ENCODE data around the gene FADS1. TPM values are rescaled to one million over a fixed set of nuclear protein-coding genes. Genes with fewer than 3 reads are reported as not detected.

The FADS1 gene
- total RNA-seq, 1 experiment from 2014 or later: 45.9 TPM

DNA sequence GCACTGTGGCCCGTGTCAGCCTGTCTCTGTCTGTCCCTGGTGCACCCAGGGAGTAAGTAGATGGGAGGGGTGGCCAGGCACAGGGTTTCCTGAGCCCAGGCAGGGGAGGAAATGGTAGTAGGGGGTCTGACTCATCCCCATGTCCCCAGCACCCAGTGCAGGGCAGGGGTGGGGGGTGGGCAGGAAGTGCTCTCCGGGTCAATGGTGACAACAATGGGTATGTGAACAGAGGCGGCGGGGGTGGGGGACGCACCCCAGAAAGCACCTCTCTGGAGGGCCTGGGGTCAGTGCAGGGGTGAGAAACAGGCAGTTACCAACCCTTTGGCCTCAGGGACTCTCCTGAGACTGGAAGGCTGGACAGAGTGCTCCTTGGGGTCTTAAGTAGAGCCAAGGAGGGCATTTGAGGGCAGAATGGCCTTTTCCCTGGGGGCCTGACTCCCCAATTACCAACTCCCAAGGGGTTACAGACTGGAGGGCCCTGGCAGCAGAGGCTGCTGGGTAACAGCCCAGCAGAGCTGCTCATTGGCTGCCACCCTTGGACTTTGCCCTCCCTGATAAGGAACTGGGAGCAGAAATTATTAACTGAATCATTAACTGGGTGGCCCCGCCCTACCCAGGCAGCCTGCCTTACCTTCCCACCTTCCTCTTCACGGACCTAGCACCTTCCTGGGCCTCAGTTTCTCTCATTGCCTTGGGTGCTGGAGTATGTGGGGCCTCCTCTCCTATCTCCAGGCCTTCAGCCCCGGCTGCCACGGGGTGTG is 60.2 kb downstream of the FADS1 start:
- in situ Hi-C loops (cut with HindIII; ENCODE audit: low pct_unique_long_range_greater_than_20kb, low sequenced_read_pairs): no loop called here
- DNase-seq (ENCODE audit: low read depth, low spot score): no peak

GRCh38 chr11:61756147-61756451 is 60.7 kb downstream of the FADS1 start:
- in situ Hi-C loops (cut with HindIII; ENCODE audit: low pct_unique_long_range_greater_than_20kb, low sequenced_read_pairs): no loop called here

DNA sequence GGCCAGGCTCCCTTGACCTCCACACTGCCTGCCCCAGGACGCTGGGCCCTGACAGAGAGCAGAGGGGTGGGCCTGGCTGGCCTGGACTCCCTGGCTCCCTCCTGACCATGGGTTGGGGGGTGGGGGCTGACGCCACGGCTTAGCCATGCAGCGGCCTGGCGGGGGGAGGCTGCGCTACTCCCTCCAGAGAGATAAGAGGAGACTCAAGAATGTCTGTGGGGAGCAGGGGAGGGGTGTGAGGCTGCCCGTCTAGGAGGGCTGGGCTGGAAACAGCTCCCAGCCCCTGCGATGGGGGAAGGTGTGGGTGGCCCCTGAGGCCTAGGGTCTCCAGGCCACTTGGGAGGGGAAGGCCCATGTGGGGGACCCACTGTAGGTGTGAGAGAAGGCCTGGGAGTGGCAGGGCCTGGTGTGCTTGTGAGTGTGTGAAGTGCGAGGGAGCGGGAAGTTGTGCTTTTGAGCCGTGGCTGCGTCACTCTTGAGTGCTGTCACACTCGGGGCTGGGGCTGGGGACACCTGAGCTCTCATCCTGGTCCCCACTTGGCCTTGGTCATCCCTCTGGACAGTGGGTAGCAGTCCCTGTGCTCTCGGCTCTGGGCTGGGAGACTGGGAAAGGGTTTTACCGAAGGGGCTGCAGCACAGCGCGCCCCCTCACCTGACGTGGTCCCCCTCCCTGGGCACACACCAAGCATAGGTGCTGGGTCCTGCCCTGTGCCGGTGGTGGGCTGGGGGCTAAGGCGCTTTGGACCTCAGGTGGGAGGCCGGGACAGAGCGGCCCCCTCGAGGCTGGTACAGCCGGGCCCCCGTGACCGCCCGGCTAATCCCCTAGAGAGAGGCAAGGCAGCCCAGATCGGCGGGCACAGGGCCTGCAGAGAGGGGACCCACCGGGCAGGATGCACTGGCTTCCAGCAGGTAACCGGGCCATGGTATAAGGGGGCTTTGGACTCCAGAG is 62.0 kb downstream of the FADS1 start:
- DNase-seq (ENCODE audit: low read depth, low spot score): no peak
- in situ Hi-C loops (cut with HindIII; ENCODE audit: low pct_unique_long_range_greater_than_20kb, low sequenced_read_pairs): no loop called here

More at GRCh38 chr11:61756147-61756451, 60.7 kb downstream of the FADS1 start:
- no peak for DNase-seq (ENCODE audit: low read depth, low spot score)

- in situ Hi-C loops (cut with HindIII; ENCODE audit: low pct_unique_long_range_greater_than_20kb, low sequenced_read_pairs): no loop called here
- no peak for DNase-seq (ENCODE audit: low read depth, low spot score)
These were observed 63.1 kb downstream of the FADS1 start for GRCh38 chr11:61753672-61754071.

DNA sequence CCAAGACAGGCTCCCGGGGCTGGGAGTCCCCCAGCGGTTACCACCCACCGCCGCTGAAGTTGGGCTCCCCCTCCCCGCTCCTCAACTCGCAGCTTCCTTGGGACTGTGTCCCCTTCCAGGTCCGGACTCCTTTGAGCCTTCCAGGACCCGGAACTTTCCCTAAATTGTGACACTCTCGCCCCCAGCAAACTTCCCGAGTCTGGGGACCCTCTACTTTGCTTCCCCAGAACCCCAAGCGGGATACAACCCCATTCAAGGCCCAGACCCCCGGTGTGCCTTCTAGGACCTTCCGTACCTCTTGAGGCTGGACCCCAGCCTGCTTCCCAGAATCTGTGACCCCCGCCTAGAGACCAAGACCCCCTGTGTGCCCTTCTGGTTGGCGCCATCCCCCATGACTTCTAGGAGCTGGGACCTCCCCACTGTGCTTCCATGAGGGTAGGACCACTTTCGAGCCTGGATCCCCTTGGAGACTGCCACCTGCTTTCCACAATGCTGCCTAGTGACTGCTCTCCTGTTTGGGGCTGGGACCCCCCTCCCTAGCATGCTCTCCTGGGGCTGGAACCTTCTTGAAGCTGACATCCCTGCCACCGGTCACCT is 63.8 kb downstream of the FADS1 start:
- in situ Hi-C loops (cut with HindIII; ENCODE audit: low pct_unique_long_range_greater_than_20kb, low sequenced_read_pairs): no loop called here
- no peak for DNase-seq (ENCODE audit: low read depth, low spot score)

DNA sequence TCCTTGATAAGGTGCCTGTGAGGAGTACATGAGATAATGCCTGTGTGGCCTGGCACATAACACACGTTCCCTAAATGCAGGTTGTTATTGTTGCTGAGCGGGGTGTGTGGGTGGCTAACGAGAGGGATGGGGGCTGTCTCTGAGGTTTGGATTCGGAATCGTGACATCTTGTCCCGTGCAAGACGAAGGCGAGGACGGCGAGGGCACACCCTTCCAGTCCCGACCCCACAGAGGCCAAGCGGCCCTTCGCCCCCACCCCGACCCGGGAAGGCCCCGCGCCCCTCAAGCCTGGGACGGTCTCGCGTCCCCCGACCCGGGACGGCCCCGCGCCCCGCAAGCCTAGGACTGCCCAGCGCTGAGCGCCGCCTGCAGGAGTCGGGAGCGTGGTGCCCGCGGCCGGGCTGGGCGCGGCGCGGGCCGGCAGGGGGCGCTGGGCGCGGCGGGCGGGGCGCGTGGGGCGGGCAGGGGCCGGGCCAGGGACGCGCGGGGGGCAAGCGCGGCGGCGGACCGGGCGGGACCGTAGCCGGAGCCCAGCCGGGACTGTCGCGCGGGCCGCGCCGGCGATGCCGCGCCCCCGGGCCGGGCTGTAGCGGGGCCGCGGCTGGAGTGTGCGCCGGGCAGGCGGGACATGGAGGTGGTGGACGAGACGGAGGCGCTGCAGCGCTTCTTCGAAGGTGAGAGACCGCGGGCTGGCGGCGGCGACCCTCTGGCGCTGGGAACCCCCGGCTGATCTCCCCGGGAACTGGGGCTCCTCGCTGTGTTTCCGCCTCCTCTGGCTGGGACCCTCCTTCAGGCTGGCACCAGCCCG is 64.5 kb downstream of the FADS1 start, which contains the start of gene MYRF:
Gene MYRF, plus strand, starts transcription at position 520 of the 808 bp plus-strand sequence. Its CDS starts 109 bp downstream, at position 629.
- peak; percentile 38 for DNase-seq (ENCODE audit: low read depth, low spot score)
- in situ Hi-C loops (cut with HindIII; ENCODE audit: low pct_unique_long_range_greater_than_20kb, low sequenced_read_pairs): no loop called here

DNA sequence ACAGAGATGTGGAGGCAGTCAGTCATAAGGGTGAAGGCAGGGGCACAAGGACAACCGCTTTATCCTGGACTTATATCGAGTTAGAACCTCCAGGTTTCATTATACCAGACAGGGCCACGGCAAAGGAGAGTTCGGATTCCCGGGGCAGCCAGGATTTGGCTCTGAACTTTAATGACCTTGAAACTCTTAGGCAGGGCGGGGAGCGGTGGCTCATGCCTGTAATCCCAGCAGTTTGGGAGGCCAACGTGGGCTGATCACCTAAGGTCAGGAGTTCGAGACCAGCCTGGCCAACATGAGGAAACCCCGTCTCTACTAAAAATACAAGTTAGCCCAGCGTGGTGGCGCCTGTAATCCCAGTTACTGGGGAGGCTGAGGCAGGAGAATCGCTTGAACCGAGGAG is 65.4 kb downstream of the FADS1 start:
- in situ Hi-C loops (cut with HindIII; ENCODE audit: low pct_unique_long_range_greater_than_20kb, low sequenced_read_pairs): no loop called here
- no peak for DNase-seq (ENCODE audit: low read depth, low spot score)

DNA sequence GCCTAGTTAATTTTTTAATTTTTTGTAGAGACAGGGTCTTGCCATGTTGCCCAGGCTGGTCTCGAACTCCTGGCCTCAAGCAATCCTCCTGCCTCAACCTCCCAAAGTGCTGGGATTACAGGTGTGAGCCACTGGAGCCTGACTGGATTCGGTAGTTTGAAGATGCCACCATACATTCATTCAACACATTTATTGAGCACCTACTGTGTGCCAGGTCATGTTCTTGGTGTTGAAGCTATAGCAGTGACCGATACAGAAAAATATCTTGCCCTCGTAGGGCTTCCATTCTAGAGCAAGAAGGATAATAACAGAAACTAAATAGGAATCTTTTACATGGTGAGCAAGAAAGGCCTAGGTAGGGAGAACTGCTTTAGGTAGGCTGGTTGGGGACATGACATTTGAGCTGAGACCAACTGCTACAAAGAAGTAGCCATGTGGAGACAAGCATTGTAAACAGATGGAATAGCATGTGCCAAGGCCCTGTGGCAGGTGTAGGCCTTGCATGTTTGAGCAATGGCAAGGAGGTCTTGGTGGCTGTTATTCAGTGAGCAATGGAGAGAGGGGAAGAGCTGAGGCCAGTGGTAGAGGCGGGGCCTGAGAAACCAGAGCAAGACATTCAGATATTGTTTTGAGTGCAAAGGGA is 66.1 kb downstream of the FADS1 start:
- in situ Hi-C loops (cut with HindIII; ENCODE audit: low pct_unique_long_range_greater_than_20kb, low sequenced_read_pairs): no loop called here
- no peak for DNase-seq (ENCODE audit: low read depth, low spot score)

Other genes starting within 250 kb of the FADS1 start
- gene SYT7, start 235.9 kb downstream of the FADS1 start, total RNA-seq (2014; rRNA removed; shearing (Covaris generic)): 0.69 and 2.6 TPM in 2 replicates
- 0.98 and 1.1 TPM in 2 replicates for gene DAGLA, start 136.6 kb downstream of the FADS1 start, total RNA-seq (2014; rRNA removed; shearing (Covaris generic))
- 1.7 and 2.2 TPM in 2 replicates for gene MYRF, start 64.4 kb downstream of the FADS1 start, total RNA-seq (2014; rRNA removed; shearing (Covaris generic))
- gene TMEM258, start 24.4 kb downstream of the FADS1 start, total RNA-seq (2014; rRNA removed; shearing (Covaris generic)): 142 and 172 TPM in 2 replicates
- gene FEN1, start 24.1 kb downstream of the FADS1 start, total RNA-seq (2014; rRNA removed; shearing (Covaris generic)): 65.4 and 65.8 TPM in 2 replicates
- gene FADS2, start 11.3 kb upstream of the FADS1 start, total RNA-seq (2014; rRNA removed; shearing (Covaris generic)): 0.45 and 0.56 TPM in 2 replicates
- 26.6 and 28.6 TPM in 2 replicates for gene FADS3, start 74.5 kb upstream of the FADS1 start, total RNA-seq (2014; rRNA removed; shearing (Covaris generic))
- gene RAB3IL1, start 100.6 kb upstream of the FADS1 start, total RNA-seq (2014; rRNA removed; shearing (Covaris generic)): 6.1 and 6.8 TPM in 2 replicates
- 47.8 and 50.6 TPM in 2 replicates for gene BEST1, start 133.3 kb upstream of the FADS1 start, total RNA-seq (2014; rRNA removed; shearing (Covaris generic))
- 1,001 and 1,103 TPM in 2 replicates for gene FTH1, start 150.6 kb upstream of the FADS1 start, total RNA-seq (2014; rRNA removed; shearing (Covaris generic))